Bronchial epithelial cell (primary cell): ENCODE data around the gene PSMG3. TPM values are rescaled to one million over a fixed set of nuclear protein-coding genes. Genes with fewer than 3 reads are reported as not detected.

Experiments used
- DNase-seq: peaks from one replicate; pipeline ENCODE4 v3.0.0-alpha.2; 2010; ENCODE audit warnings: low read depth
- FAIRE-seq: peaks from 2 replicates; lab custom pipeline; 2011; peaks lifted over from hg19 to GRCh38; lab: Jason Lieb, UNC
- H3K27me3 ChIP-seq: 2 replicates; pipeline ENCODE4 v1.5.1; 2011; ENCODE audit warnings: low read length; ENCODE audit not compliant: control insufficient read depth, insufficient read depth
- H3K36me3 ChIP-seq: 2 replicates; pipeline ENCODE4 v1.5.1; 2011; ENCODE audit warnings: low read length; ENCODE audit not compliant: control insufficient read depth, insufficient read depth
- H3K4me3 ChIP-seq: 2 replicates; pipeline ENCODE4 v1.5.1; 2011; ENCODE audit warnings: mild to moderate bottlenecking, low read depth, low read length, control low read depth
- total RNA-seq: library from RNA; depleted of rRNA; stranded (reverse); fragments of >200 nt; gene quantifications from 2 replicates; pipeline ENCODE4 v1.2.1, GENCODE V29; 2014
- TF ChIP-seq, protein P1 (sequence below): IDR thresholded peaks from 2 replicates; pipeline ENCODE4 v1.5.1; 2011; ENCODE audit warnings: mild to moderate bottlenecking, moderate library complexity, low read length, control low read depth, inconsistent platforms; ENCODE audit not compliant: insufficient read depth, severe bottlenecking

PSMG3 gene
- total RNA-seq, 1 donor from 2014 or later = 50.8 TPM

DNA sequence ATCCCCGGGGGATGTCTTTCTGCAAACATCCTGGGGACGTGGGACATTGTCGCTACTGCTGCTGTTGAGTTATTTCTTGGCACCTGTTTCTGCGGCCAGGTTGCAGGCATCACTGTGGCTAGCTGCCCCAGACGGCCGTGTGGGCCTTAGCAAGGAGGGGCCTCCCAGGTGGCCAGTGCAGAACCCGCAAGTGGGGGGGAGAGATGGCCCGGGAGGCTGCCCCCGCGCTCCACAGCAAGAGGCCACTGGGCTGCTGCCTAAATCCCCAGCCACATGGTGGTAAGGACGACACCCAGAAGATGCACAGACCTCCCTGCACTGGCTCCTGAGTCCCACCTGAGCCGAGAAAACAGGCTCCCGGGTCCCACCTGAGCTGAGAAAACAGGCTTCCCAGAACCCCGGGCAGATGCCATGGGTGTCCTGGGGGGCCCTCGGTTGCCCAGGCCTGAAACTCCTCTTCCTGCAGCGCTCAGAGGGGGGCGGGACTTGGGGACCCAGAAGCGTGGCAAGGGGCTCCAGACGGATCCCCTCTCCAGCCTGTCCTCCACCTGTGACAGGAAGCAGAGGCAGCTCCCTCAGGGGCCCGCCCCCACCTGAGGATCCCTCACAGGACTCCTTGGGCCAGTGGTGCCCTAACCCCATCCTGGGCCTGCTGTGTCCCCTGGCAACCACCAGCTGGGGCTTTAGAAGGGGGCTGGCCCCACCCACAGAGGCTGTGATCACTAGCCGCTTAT lies 40.3 kb downstream of the PSMG3 start:
- TF ChIP-seq, protein P1, sequence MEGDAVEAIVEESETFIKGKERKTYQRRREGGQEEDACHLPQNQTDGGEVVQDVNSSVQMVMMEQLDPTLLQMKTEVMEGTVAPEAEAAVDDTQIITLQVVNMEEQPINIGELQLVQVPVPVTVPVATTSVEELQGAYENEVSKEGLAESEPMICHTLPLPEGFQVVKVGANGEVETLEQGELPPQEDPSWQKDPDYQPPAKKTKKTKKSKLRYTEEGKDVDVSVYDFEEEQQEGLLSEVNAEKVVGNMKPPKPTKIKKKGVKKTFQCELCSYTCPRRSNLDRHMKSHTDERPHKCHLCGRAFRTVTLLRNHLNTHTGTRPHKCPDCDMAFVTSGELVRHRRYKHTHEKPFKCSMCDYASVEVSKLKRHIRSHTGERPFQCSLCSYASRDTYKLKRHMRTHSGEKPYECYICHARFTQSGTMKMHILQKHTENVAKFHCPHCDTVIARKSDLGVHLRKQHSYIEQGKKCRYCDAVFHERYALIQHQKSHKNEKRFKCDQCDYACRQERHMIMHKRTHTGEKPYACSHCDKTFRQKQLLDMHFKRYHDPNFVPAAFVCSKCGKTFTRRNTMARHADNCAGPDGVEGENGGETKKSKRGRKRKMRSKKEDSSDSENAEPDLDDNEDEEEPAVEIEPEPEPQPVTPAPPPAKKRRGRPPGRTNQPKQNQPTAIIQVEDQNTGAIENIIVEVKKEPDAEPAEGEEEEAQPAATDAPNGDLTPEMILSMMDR = no peak
- Histone ChIP-seq H3K4me3 (no peak overlapping the region), H3K27me3 (no peaks in the 10 kb centered on the region), H3K36me3 (no peaks in the 10 kb centered on the region)
- DNase-seq (no peak), FAIRE-seq (no peak)

- TF ChIP-seq, protein P1 = no peak
- DNase-seq (no peak), FAIRE-seq (no peak)
- Histone ChIP-seq H3K27me3 (no peaks in the 10 kb centered on the region), H3K36me3 (no peaks in the 10 kb centered on the region), H3K4me3 (no peak overlapping the region)
These were observed 43.5 kb downstream of the PSMG3 start for GRCh38 chr7:1526271-1526754.

GRCh38 chr7:1525409-1525808 lies 44.4 kb downstream of the PSMG3 start:
- TF ChIP-seq, protein P1 = no peak

DNA sequence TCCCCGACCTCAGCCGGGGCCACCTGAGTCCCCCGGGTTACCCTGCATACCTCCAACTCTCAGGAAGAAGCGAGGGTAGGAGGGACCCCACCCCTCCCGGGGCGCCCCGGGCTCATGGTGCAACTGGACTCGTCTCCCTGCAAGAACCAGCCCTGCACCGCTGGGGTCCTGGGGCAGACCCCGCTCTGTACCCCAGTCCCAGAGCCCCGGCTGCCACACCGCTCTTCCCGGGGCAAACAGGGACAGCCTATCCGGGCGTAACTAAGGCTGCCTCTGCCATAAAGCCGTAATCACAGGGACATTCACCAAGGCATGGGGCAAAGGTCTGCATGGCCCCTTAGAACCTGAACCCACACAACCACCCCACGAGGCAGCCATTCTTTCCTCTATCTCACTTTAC lies 46.0 kb downstream of the PSMG3 start:
- no peak for DNase-seq
- TF ChIP-seq, protein P1 = no peak
- no peaks in the 10 kb centered on the region for H3K36me3 ChIP-seq
- no peaks in the 10 kb centered on the region for H3K27me3 ChIP-seq
- no peak for FAIRE-seq
- H3K4me3 ChIP-seq = no peak overlapping the region

More at GRCh38 chr7:1525409-1525808, 44.4 kb downstream of the PSMG3 start:
- Histone ChIP-seq H3K27me3 (no peaks in the 10 kb centered on the region), H3K4me3 (no peak overlapping the region), H3K36me3 (no peaks in the 10 kb centered on the region)
- DNase-seq (no peak), FAIRE-seq (no peak)

- FAIRE-seq (no peak), DNase-seq (no peak)
- no peaks in the 10 kb centered on the region for H3K27me3 ChIP-seq
- TF ChIP-seq, protein P1 = no peak
- no peaks in the 10 kb centered on the region for H3K36me3 ChIP-seq
- H3K4me3 ChIP-seq = no peak overlapping the region
These were observed 46.6 kb downstream of the PSMG3 start for GRCh38 chr7:1523208-1523607.

DNA sequence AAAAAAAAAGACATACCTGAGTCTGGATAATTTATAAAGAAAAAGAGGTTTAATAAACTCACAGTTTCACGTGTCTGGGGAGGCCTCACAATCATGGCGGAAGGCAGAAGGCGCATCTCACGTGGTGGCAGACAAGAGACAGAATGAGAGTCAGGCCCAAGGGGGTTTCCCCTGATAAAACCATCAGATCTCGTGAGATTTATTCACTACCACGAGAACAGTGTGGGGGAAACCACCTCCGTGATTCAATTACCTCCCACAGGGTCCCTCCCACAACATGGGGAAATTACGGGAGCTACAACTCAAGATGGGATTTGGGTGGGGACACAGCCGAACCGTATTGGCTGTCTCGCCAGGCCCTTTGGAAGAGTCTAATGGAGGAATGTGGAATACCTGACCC lies 48.4 kb downstream of the PSMG3 start:
- no peak for FAIRE-seq
- TF ChIP-seq, protein P1 = no peak
- DNase-seq = no peak
- Histone ChIP-seq H3K36me3 (no peaks in the 10 kb centered on the region), H3K4me3 (no peak overlapping the region), H3K27me3 (no peaks in the 10 kb centered on the region)
